Sigmoid colon (tissue), 7 donors: ENCODE data around the gene MARCKS. TPM values are rescaled to one million over a fixed set of nuclear protein-coding genes. Genes with fewer than 3 reads are reported as not detected.

Experiments used
- DNase-seq: peaks from one replicate; pipeline ENCODE4 v3.0.0-alpha.2; 2019
- H3K27ac ChIP-seq, 4 donors: fragments of 200-600 bp; sonication (generic); one replicate each; pipeline ENCODE4 v1.5.1; 2016 to 2019; ENCODE audit warnings: mild to moderate bottlenecking in 1 of 4
- H3K27me3 ChIP-seq, 3 donors: fragments of 200-600 bp; sonication (generic); one replicate each; pipeline ENCODE4 v1.5.1; 2019; ENCODE audit warnings: mild to moderate bottlenecking in 1 of 3
- H3K36me3 ChIP-seq, 4 donors: fragments of 200-600 bp; sonication (generic); one replicate each; pipeline ENCODE4 v1.5.1; 2016 to 2019
- H3K4me1 ChIP-seq, 4 donors: fragments of 200-600 bp; sonication (generic); one replicate each; pipeline ENCODE4 v1.5.1; 2017 to 2019
- H3K4me3 ChIP-seq, 4 donors: fragments of 200-600 bp; sonication (generic); one replicate each; pipeline ENCODE4 v1.5.1; 2017 to 2019; ENCODE audit warnings: mild to moderate bottlenecking in 2 of 4, moderate library complexity in 1 of 4
- H3K9me3 ChIP-seq, 4 donors: fragments of 200-600 bp in 3 of 4; sonication (generic) in 3 of 4; one replicate each; pipeline versions ENCODE4 v1.5.1 to v1.6.1; 2013 to 2019
- CTCF ChIP-seq, 4 experiments: fragments of 450-650 bp in 3 of 4; fragments of 200-600 bp in 1 of 4; IDR thresholded peaks; one replicate each; pipeline ENCODE4 v1.5.1; 2016 to 2019; ENCODE audit warnings: antibody characterized with exemption in 4 of 4, mild to moderate bottlenecking in 3 of 4, moderate library complexity in 2 of 4
- EP300 ChIP-seq, 4 donors: sonication (generic); formaldehyde crosslinking; IDR thresholded peaks; one replicate each; pipeline ENCODE4 v1.6.1; 2017; ENCODE audit warnings: antibody characterized with exemption in 4 of 4
- POLR2A ChIP-seq, 2 donors: fragments of 450-650 bp; IDR thresholded peaks; one replicate each; pipeline ENCODE4 v1.6.1; 2016; ENCODE audit warnings: antibody characterized with exemption in 2 of 2, mild to moderate bottlenecking in 2 of 2, moderate library complexity in 2 of 2
- POLR2AphosphoS5 ChIP-seq, 4 donors: sonication (generic); formaldehyde crosslinking; IDR thresholded peaks; one replicate each; pipeline ENCODE4 v1.6.1; 2017; ENCODE audit warnings: antibody characterized with exemption in 4 of 4
- WGBS, 2 donors: extraction: QIAGEN DNeasy Blood & Tissue Kit; methylation state at CpG; one replicate each; pipeline ENCODE4 v1.1.7; 2013; 5-methylcytosine and 5-hydroxymethylcytosine counted together
- intact Hi-C: fragments of 100-400 bp; cut with DNase I; formaldehyde crosslinking; loops from one replicate; pipeline ENCODE4 v1.15.1; 2023
- polyA plus RNA-seq, 3 donors: library from polyadenylated mRNA; stranded (reverse); fragments of 200-250 nt; gene quantifications; one replicate each; pipeline ENCODE4 v1.2.3, GENCODE V29; 2013
- total RNA-seq, 4 donors: library from RNA; depleted of rRNA; stranded (reverse); fragments of >200 nt; gene quantifications; one replicate each; pipeline ENCODE4 v1.1.0, GENCODE V29; 2016
- donor health status: healthy with polysubstance abuse.
- donor health status: Bipolar disorder and iron deficiency.
- donor health status: healthy.

Gene MARCKS
- total and polyA plus RNA-seq, 7 donors, result 30.0 to 67.1 (median 52.0) TPM

GRCh38 chr6:113894712-113895674 lies 37.8 kb downstream of the MARCKS start:
- no peak for DNase-seq

GRCh38 chr6:113901482-113901881 lies 44.3 kb downstream of the MARCKS start:
- H3K27me3 ChIP-seq, result no peaks in the 10 kb centered on the region
- WGBS, 2 donors, result 20 to 65% methylated on average over 2 of the region's 2 CpGs
- TF ChIP-seq POLR2AphosphoS5 (IDR thresholded peaks at IDR 0.05), result no peak
- no peak for TF ChIP-seq CTCF (IDR thresholded peaks at IDR 0.05)
- TF ChIP-seq POLR2A (IDR thresholded peaks at IDR 0.05), result no peak
- TF ChIP-seq EP300 (IDR thresholded peaks at IDR 0.05), result no peak
- no peak for DNase-seq
- no peak overlapping the region for H3K4me3 ChIP-seq
- intact Hi-C loops, result no loop called here
- no peak overlapping the region for H3K27ac ChIP-seq
- H3K36me3 ChIP-seq, result no peaks in the 10 kb centered on the region
- no peaks in the 10 kb centered on the region for H3K9me3 ChIP-seq
- H3K4me1 ChIP-seq, result peaks cover 0 to 17% (median 11%) of the 10 kb centered on the region in 4 donors

More at GRCh38 chr6:113894712-113895674, 37.8 kb downstream of the MARCKS start:
- Histone ChIP-seq H3K9me3 (peaks cover 0 to 7% (median 4%) of the 10 kb centered on the region in 4 donors), H3K27me3 (no peaks in the 10 kb centered on the region), H3K27ac (no peak overlapping the region), H3K36me3 (no peaks in the 10 kb centered on the region), H3K4me1 (peaks cover 0 to 10% (median 0%) of the 10 kb centered on the region in 4 donors), H3K4me3 (no peak overlapping the region)
- intact Hi-C loops, result no loop called here
- WGBS, 2 donors, result 64 to 69% methylated on average over 6 of the region's 6 CpGs
- no peak for TF ChIP-seq CTCF (IDR thresholded peaks at IDR 0.05)
- no peak for TF ChIP-seq POLR2AphosphoS5 (IDR thresholded peaks at IDR 0.05)
- no peak for TF ChIP-seq POLR2A (IDR thresholded peaks at IDR 0.05)
- no peak for TF ChIP-seq EP300 (IDR thresholded peaks at IDR 0.05)

- peak overlapping the region in 1 of 4 donors; percentile 13 for H3K4me3 ChIP-seq
- H3K36me3 ChIP-seq, result no peaks in the 10 kb centered on the region
- peak overlapping the region; percentile 32 to 70 (median 47) for H3K27ac ChIP-seq
- WGBS, 2 donors, result 26 to 51% methylated on average over 9 of the region's 9 CpGs
- DNase-seq, result peak; percentile 82
- H3K4me1 ChIP-seq, result peaks cover 0 to 17% (median 11%) of the 10 kb centered on the region in 4 donors
- intact Hi-C loops, result no loop called here
- TF ChIP-seq POLR2AphosphoS5 (IDR thresholded peaks at IDR 0.05) (peak in 1 of 4 donors; percentile 51), EP300 (IDR thresholded peaks at IDR 0.05) (no peak)
- no peaks in the 10 kb centered on the region for H3K27me3 ChIP-seq
- H3K9me3 ChIP-seq, result no peaks in the 10 kb centered on the region
Measured at GRCh38 chr6:113903666-113904330, 46.7 kb downstream of the MARCKS start.

GRCh38 chr6:113907102-113907815 lies 50.1 kb downstream of the MARCKS start:
- H3K4me3 ChIP-seq, result no peak overlapping the region
- no peak for DNase-seq
- intact Hi-C loops, result no loop called here
- 89 to 91% methylated on average over 6 of the region's 6 CpGs for WGBS, 2 donors
- no peaks in the 10 kb centered on the region for H3K27me3 ChIP-seq
- no peaks in the 10 kb centered on the region for H3K9me3 ChIP-seq
- H3K4me1 ChIP-seq, result peaks cover 0 to 23% (median 11%) of the 10 kb centered on the region in 4 donors
- no peak for TF ChIP-seq EP300 (IDR thresholded peaks at IDR 0.05)
- no peak for TF ChIP-seq POLR2A (IDR thresholded peaks at IDR 0.05)
- no peak for TF ChIP-seq CTCF (IDR thresholded peaks at IDR 0.05)
- no peak for TF ChIP-seq POLR2AphosphoS5 (IDR thresholded peaks at IDR 0.05)
- no peak overlapping the region for H3K27ac ChIP-seq
- no peaks in the 10 kb centered on the region for H3K36me3 ChIP-seq
